H1 (cell line): ENCODE measurements around the gene ACMSD. TPM values are rescaled to one million over a fixed set of nuclear protein-coding genes. Genes with fewer than 3 reads are reported as not detected.

Source experiments
- CTCF ChIA-PET: fragments of 300-600 bp; sonication (Branson Sonifier 250); formaldehyde crosslinking; loops from one replicate; lab custom pipeline; 2021; ENCODE audit not compliant: partially characterized antibody; lab: Charles Lee
- POLR2A ChIA-PET: fragments of 300-600 bp; sonication (Branson Sonifier 250); formaldehyde crosslinking; loops from one replicate; lab custom pipeline; 2021; ENCODE audit warnings: inconsistent platforms; ENCODE audit not compliant: partially characterized antibody; lab: Charles Lee
- DNase-seq, 2 experiments: peaks; one replicate each; pipeline versions ENCODE4 v3.0.0 to v3.0.0-alpha.2; 2010 to 2022; ENCODE audit warnings: low spot score in 2 of 2, low read depth in 1 of 2, mixed read lengths in 1 of 2
- FAIRE-seq: peaks from 2 replicates; lab custom pipeline; 2011; peaks lifted over from hg19 to GRCh38; lab: Jason Lieb, UNC
- H2AFZ ChIP-seq: 2 replicates; pipeline ENCODE4 v1.8.1; 2012; ENCODE audit warnings: low read length, inconsistent platforms
- H2AK5ac ChIP-seq: 2 replicates; pipeline ENCODE4 v1.6.1; 2013; ENCODE audit warnings: low read depth, low read length
- H2BK120ac ChIP-seq: replicated peaks from 2 replicates; pipeline ENCODE3; 2013; ENCODE audit warnings: low read depth, low read length, inconsistent platforms
- H2BK12ac ChIP-seq: 2 replicates; pipeline ENCODE4 v1.6.1; 2013; ENCODE audit warnings: low read depth, low read length
- H2BK15ac ChIP-seq: 2 replicates; pipeline ENCODE4 v1.6.1; 2013; ENCODE audit warnings: low read length
- H2BK20ac ChIP-seq: 2 replicates; pipeline ENCODE4 v1.6.1; 2013; ENCODE audit warnings: low read length
- H2BK5ac ChIP-seq: 2 replicates; pipeline ENCODE4 v1.6.1; 2013; ENCODE audit warnings: low read depth, low read length
- H3K14ac ChIP-seq: 2 replicates; pipeline ENCODE4 v1.6.1; 2013; ENCODE audit warnings: inconsistent platforms; ENCODE audit not compliant: insufficient read length
- H3K18ac ChIP-seq: 2 replicates; pipeline ENCODE4 v1.6.1; 2013; ENCODE audit warnings: low read length; ENCODE audit errors: extremely low read depth
- H3K23ac ChIP-seq: 2 replicates; pipeline ENCODE4 v1.6.1; 2013; ENCODE audit warnings: inconsistent platforms; ENCODE audit not compliant: insufficient read length
- H3K23me2 ChIP-seq: 2 replicates; pipeline ENCODE4 v1.6.1; 2013; ENCODE audit warnings: low read depth, low read length
- H3K27ac ChIP-seq: 2 replicates; pipeline ENCODE4 v1.6.1; 2011; ENCODE audit warnings: low read depth, low read length, inconsistent platforms
- H3K27me3 ChIP-seq, 4 experiments: replicated peaks in 1 of 4; 1 replicate in 1 of 4; 2 replicates in 3 of 4; pipeline versions ENCODE4 v1.6.1 to v1.8.1; 2011 to 2013; ENCODE audit warnings: low read length in 3 of 4, mild to moderate bottlenecking in 3 of 4, inconsistent platforms in 2 of 4, mixed read lengths in 2 of 4, moderate library complexity in 1 of 4; ENCODE audit not compliant: control insufficient read depth in 3 of 4, insufficient read depth in 3 of 4; ENCODE audit errors: extremely low read depth in 1 of 4
- H3K36me3 ChIP-seq, 4 experiments: 2 replicates each; pipeline versions ENCODE4 v1.6.1 to v1.8.1; 2011 to 2013; ENCODE audit warnings: mild to moderate bottlenecking in 4 of 4, low read length in 3 of 4, moderate library complexity in 2 of 4, control low read depth in 1 of 4, inconsistent platforms in 1 of 4; ENCODE audit not compliant: insufficient read depth in 4 of 4, control insufficient read depth in 2 of 4
- H3K4ac ChIP-seq: replicated peaks from 2 replicates; pipeline ENCODE3; 2013; ENCODE audit warnings: low read length, low read depth, mixed read lengths, inconsistent platforms; ENCODE audit not compliant: insufficient read length
- H3K4me1 ChIP-seq, 4 experiments: replicated peaks in 1 of 4; 1 replicate in 1 of 4; 2 replicates in 3 of 4; pipeline versions ENCODE4 v1.6.1 to v1.8.1; 2011 to 2013; ENCODE audit warnings: low read length in 3 of 4, inconsistent platforms in 2 of 4, mixed read lengths in 1 of 4; ENCODE audit not compliant: insufficient read depth in 4 of 4, control insufficient read depth in 3 of 4
- H3K4me2 ChIP-seq, 2 experiments: 2 replicates each; pipeline versions ENCODE4 v1.6.1 to v1.8.1; 2011 to 2013; ENCODE audit warnings: low read depth in 2 of 2, low read length in 2 of 2, control low read depth in 1 of 2, inconsistent platforms in 1 of 2, mild to moderate bottlenecking in 1 of 2; ENCODE audit not compliant: insufficient read depth in 1 of 2
- H3K4me3 ChIP-seq, 4 experiments: fragments of 200-600, 300-600 bp in 1 of 4; sonication (generic), shearing (Covaris generic), sonication (Bioruptor Twin) in 1 of 4; 2 replicates each; pipeline versions ENCODE4 v1.5.1 to v1.8.1; 2011 to 2016; ENCODE audit warnings: low read length in 4 of 4, low read depth in 3 of 4, control low read depth in 2 of 4, inconsistent platforms in 2 of 4, mild to moderate bottlenecking in 2 of 4, mixed read lengths in 1 of 4, moderate library complexity in 1 of 4; ENCODE audit not compliant: insufficient read depth in 2 of 4; ENCODE audit errors: extremely low read depth in 1 of 4
- H3K56ac ChIP-seq: replicated peaks from 2 replicates; pipeline ENCODE3; 2013; ENCODE audit warnings: low read depth, mild to moderate bottlenecking, mixed read lengths, low read length, inconsistent platforms; ENCODE audit not compliant: insufficient read length
- H3K79me1 ChIP-seq: 2 replicates; pipeline ENCODE4 v1.6.1; 2013; ENCODE audit warnings: low read depth, low read length, control low read depth
- H3K79me2 ChIP-seq, 2 experiments: 2 replicates each; pipeline versions ENCODE4 v1.6.1 to v1.8.1; 2012 to 2013; ENCODE audit warnings: low read length in 2 of 2, mild to moderate bottlenecking in 2 of 2, inconsistent platforms in 1 of 2; ENCODE audit not compliant: insufficient read depth in 2 of 2, control insufficient read depth in 1 of 2
- H3K9ac ChIP-seq, 4 experiments: replicated peaks in 1 of 4; 1 replicate in 1 of 4; 2 replicates in 3 of 4; pipeline versions ENCODE4 v1.6.1 to v1.8.1; 2011 to 2013; ENCODE audit warnings: low read depth in 3 of 4, low read length in 3 of 4, control low read depth in 2 of 4, mild to moderate bottlenecking in 2 of 4, moderate library complexity in 2 of 4, inconsistent platforms in 1 of 4; ENCODE audit errors: extremely low read depth in 1 of 4
- H3K9me3 ChIP-seq, 2 experiments: 2 replicates each; pipeline versions ENCODE4 v1.6.1 to v1.8.1; 2012 to 2013; ENCODE audit warnings: mild to moderate bottlenecking in 2 of 2, moderate library complexity in 2 of 2, control low read depth in 1 of 2, inconsistent platforms in 1 of 2, low read depth in 1 of 2, low read length in 1 of 2, mixed read lengths in 1 of 2; ENCODE audit not compliant: insufficient read depth in 2 of 2
- H4K20me1 ChIP-seq, 2 experiments: replicated peaks in 1 of 2; 2 replicates each; pipeline versions ENCODE3 to v1.8.1; 2011 to 2013; ENCODE audit warnings: inconsistent platforms in 2 of 2, low read length in 2 of 2, mild to moderate bottlenecking in 1 of 2; ENCODE audit not compliant: insufficient read depth in 2 of 2, control insufficient read depth in 1 of 2
- H4K5ac ChIP-seq: 2 replicates; pipeline ENCODE4 v1.6.1; 2013; ENCODE audit warnings: low read length, low read depth, mixed read lengths, inconsistent platforms; ENCODE audit not compliant: insufficient read length
- H4K8ac ChIP-seq: 2 replicates; pipeline ENCODE4 v1.8.0; 2013; ENCODE audit warnings: mild to moderate bottlenecking, moderate library complexity, low read length, inconsistent platforms; ENCODE audit not compliant: insufficient read depth; ENCODE audit errors: extremely low read depth
- H4K91ac ChIP-seq: replicated peaks from 2 replicates; pipeline ENCODE3; 2013; ENCODE audit warnings: low read length, mixed read lengths, inconsistent platforms; ENCODE audit not compliant: insufficient read length
- BACH1 ChIP-seq: IDR thresholded peaks from 2 replicates; pipeline ENCODE4 v1.6.1; 2012; ENCODE audit warnings: low read length, improper control_type of control experiment
- CREB1 ChIP-seq: IDR thresholded peaks from 2 replicates; pipeline ENCODE4 v1.6.1; 2012; ENCODE audit warnings: inconsistent platforms
- HDAC2 ChIP-seq, 2 experiments: fragments of 300-600 bp in 1 of 2; sonication (generic) in 1 of 2; IDR thresholded peaks; 2 replicates each; pipeline ENCODE4 v1.6.1; 2011 to 2012; ENCODE audit warnings: low read depth in 2 of 2, low read length in 2 of 2, mild to moderate bottlenecking in 2 of 2, moderate library complexity in 2 of 2, borderline replicate concordance in 1 of 2, inconsistent platforms in 1 of 2
- JUN ChIP-seq: IDR thresholded peaks from 2 replicates; pipeline ENCODE4 v1.6.1; 2011; ENCODE audit warnings: low read depth, mild to moderate bottlenecking, improper control_type of control experiment, low read length
- KDM4A ChIP-seq: IDR thresholded peaks from one replicate; pipeline ENCODE4 v1.7.1; 2012; ENCODE audit warnings: low read depth, mild to moderate bottlenecking, moderate library complexity, low read length, inconsistent platforms; ENCODE audit not compliant: severe bottlenecking
- NANOG ChIP-seq: IDR thresholded peaks from 2 replicates; pipeline ENCODE4 v1.6.1; 2011; ENCODE audit warnings: low read length, low read depth, mild to moderate bottlenecking, inconsistent platforms; ENCODE audit not compliant: insufficient read depth, poor library complexity, severe bottlenecking
- RFX5 ChIP-seq: IDR thresholded peaks from 2 replicates; pipeline ENCODE4 v1.6.1; 2011; ENCODE audit warnings: low read depth, low read length, improper control_type of control experiment, borderline replicate concordance
- SAP30 ChIP-seq: fragments of 300-600 bp; sonication (generic); IDR thresholded peaks from 2 replicates; pipeline ENCODE4 v1.7.1; 2012; ENCODE audit warnings: low read length, moderate library complexity, mild to moderate bottlenecking, inconsistent platforms; ENCODE audit not compliant: insufficient read depth, insufficient replicate concordance
- SIN3A ChIP-seq, 2 experiments: IDR thresholded peaks in 1 of 2; conservative IDR thresholded peaks in 1 of 2; 2 replicates each; pipeline ENCODE4 v1.6.1; 2011 to 2012; ENCODE audit warnings: low read length in 2 of 2, improper control_type of control experiment in 1 of 2, low read depth in 1 of 2, mild to moderate bottlenecking in 1 of 2
- SIX5 ChIP-seq: IDR thresholded peaks from 2 replicates; pipeline ENCODE4 v1.6.1; 2011; ENCODE audit warnings: mild to moderate bottlenecking, low read depth, low read length
- SP4 ChIP-seq: IDR thresholded peaks from 2 replicates; pipeline ENCODE4 v1.6.1; 2012; ENCODE audit warnings: low read length, inconsistent platforms
- SUZ12 ChIP-seq: fragments of 200-600 bp; sonication (generic); IDR thresholded peaks from 2 replicates; pipeline ENCODE4 v1.6.1; 2012; ENCODE audit warnings: mild to moderate bottlenecking, inconsistent platforms, low read length, moderate library complexity, mixed read lengths
- TCF12 ChIP-seq: IDR thresholded peaks from 2 replicates; pipeline ENCODE4 v1.6.1; 2011; ENCODE audit warnings: low read depth, mild to moderate bottlenecking, low read length
- WGBS, 2 experiments: shearing (Covaris generic) in 1 of 2; methylation state at CpG; one replicate each; pipeline versions ENCODE4 v1.1.6 to v1.1.7; 2013 to 2015; ENCODE audit warnings: low lambda C conversion rate in 2 of 2, mixed read lengths in 2 of 2, inconsistent platforms in 1 of 2, low coverage in 1 of 2, missing lambda C conversion rate in 1 of 2; ENCODE audit not compliant: insufficient replicate concordance in 2 of 2, insufficient coverage in 1 of 2, insufficient read length in 1 of 2; ENCODE audit errors: extremely low coverage in 1 of 2, missing lambda C conversion rate in 1 of 2; 5-methylcytosine and 5-hydroxymethylcytosine counted together
- polyA plus RNA-seq, 7 experiments: library from polyadenylated mRNA; depleted of rRNA in 3 of 7; stranded (reverse) in 5 of 7; unstranded in 2 of 7; fragments of >200 nt in 5 of 7; fragments of 200-250 nt in 2 of 7; gene quantifications; 1 replicate in 5 of 7; 2 replicates in 1 of 7; 4 replicates in 1 of 7; pipeline versions ENCODE4 v1.2.1 to v1.2.3, GENCODE V29; 2011 to 2013; ENCODE audit warnings: missing spikeins in 2 of 7, mixed read lengths in 2 of 7
- total RNA-seq: library from RNA; stranded (reverse); fragmentation: NEBNext Ultra II Directional; extraction: Animal tissue kit (Norgen Biotek cat#: 25700); gene quantifications from 2 replicates; pipeline ENCODE4 v1.2.1, GENCODE V29; 2021

The ACMSD gene
- total and polyA plus RNA-seq, 2 of the 8 experiments (the other 6 are each of a cell fraction or from before 2014, with no cell fraction given) = not detected

DNA sequence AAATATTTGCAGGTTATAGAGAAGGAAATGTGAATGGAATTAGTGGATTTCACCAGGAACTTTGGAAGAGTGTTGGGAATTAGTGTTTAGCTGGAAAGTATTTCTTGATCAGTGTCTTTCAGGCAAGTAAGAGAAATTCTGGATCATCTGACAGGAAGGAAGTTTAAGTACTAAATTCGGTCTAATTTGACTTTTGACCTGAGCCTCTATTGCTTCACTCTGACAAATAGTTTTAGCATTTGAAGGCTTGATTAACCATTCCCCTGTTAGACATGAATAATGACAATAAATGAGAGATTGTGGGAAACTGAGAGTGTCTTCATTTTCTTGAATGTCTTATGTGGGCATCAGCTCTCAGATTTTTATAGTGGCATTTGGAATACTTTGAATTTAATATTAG is 96.2 kb downstream of the ACMSD start:
- H3K27me3 ChIP-seq = no peaks in the 10 kb centered on the region
- H3K4me2 ChIP-seq = no peak overlapping the region
- H3K23me2 ChIP-seq = no peaks in the 10 kb centered on the region
- H3K4me1 ChIP-seq = no peaks in the 10 kb centered on the region
- H3K36me3 ChIP-seq = peaks cover 7 to 36% (median 17%) of the 10 kb centered on the region in 4 experiments; a peak in 7 of 8 replicates
- no peak overlapping the region for H3K9ac ChIP-seq
- H3K23ac ChIP-seq = no peak overlapping the region
- H3K56ac ChIP-seq = no peak overlapping the region
- H4K8ac ChIP-seq = no peak overlapping the region
- peaks cover 8 to 9% of the 10 kb centered on the region in 2 experiments for H4K20me1 ChIP-seq
- H2BK20ac ChIP-seq = no peak overlapping the region
- H4K5ac ChIP-seq = no peak overlapping the region
- CTCF ChIA-PET = no interaction called here
- H3K27ac ChIP-seq = no peak overlapping the region
- no peak overlapping the region for H2AK5ac ChIP-seq
- no peak for FAIRE-seq
- H2BK15ac ChIP-seq = no peak overlapping the region
- H2BK120ac ChIP-seq = no peak overlapping the region
- POLR2A ChIA-PET = interaction anchor here (0.7 to 1.2 kb wide), 2 partner anchors 9 to 396 kb away, joined by 3 read pairs; no protein-coding TSS in a partner anchor
- H2AFZ ChIP-seq = no peak overlapping the region
- no peak overlapping the region for H3K18ac ChIP-seq
- no peak overlapping the region for H2BK12ac ChIP-seq
- H2BK5ac ChIP-seq = no peak overlapping the region
- TF ChIP-seq NANOG (no peak), RFX5 (no peak), TCF12 (no peak), SAP30 (no peak), BACH1 (no peak), SIX5 (no peak), CREB1 (no peak), JUN (no peak), SP4 (no peak), SUZ12 (no peak), KDM4A (no peak), HDAC2 (IDR thresholded peaks at IDR 0.05; ENCODE audit: borderline replicate concordance in 1 of 2, low read depth in 2 of 2, low read length in 2 of 2) (no peak), SIN3A (conservative IDR thresholded peaks at IDR 0.05 in 1 of 2, IDR thresholded peaks at IDR 0.05 in 1 of 2; ENCODE audit: low read depth in 1 of 2, low read length in 2 of 2) (no peak)
- 0 out of 2 replicates have a peak, but pooled peaks cover 2% of the 10 kb centered on the region for H3K79me1 ChIP-seq
- H3K14ac ChIP-seq = no peak overlapping the region
- no peak overlapping the region for H3K4ac ChIP-seq
- WGBS, 2 experiments = 83% methylated on average over 1 of the region's 1 CpG; no CpG with 5 or more reads in 1 of the 2 experiments
- no peak for DNase-seq
- H3K4me3 ChIP-seq = no peak overlapping the region
- no peaks in the 10 kb centered on the region for H3K9me3 ChIP-seq
- H4K91ac ChIP-seq = no peak overlapping the region
- H3K79me2 ChIP-seq = peaks cover 9 to 82% of the 10 kb centered on the region in 2 experiments
